Heart left ventricle (tissue), 16 donors: ENCODE results near the gene TRPV6. TPM values are rescaled to one million over a fixed set of nuclear protein-coding genes. Genes with fewer than 3 reads are reported as not detected.

Experiments
- ATAC-seq, 4 donors: fragments of 200-7000 bp; cut with Tn5 transposase; one replicate each; pipeline ENCODE4 v1.9.1; 2020 to 2022; ENCODE audit warnings: moderate library complexity in 4 of 4, mild to moderate bottlenecking in 3 of 4, moderate number of reproducible peaks in 1 of 4
- DNase-seq, 5 donors: peaks; one replicate each; pipeline ENCODE4 v3.0.0-alpha.2; 2020
- H3K27ac ChIP-seq, 12 donors: fragments of 200-600 bp; sonication (generic) in 4 of 12; one replicate each; pipeline versions ENCODE4 v1.5.0 to v1.8.0; 2016 to 2022; ENCODE audit warnings: mild to moderate bottlenecking in 2 of 12
- H3K27me3 ChIP-seq, 9 donors: fragments of 200-600 bp; sonication (generic) in 2 of 9; one replicate each; pipeline versions ENCODE4 v1.5.1 to v1.8.0; 2016 to 2022; ENCODE audit warnings: mild to moderate bottlenecking in 3 of 9
- H3K36me3 ChIP-seq, 9 donors: fragments of 200-600 bp; sonication (generic) in 2 of 9; one replicate each; pipeline versions ENCODE4 v1.5.0 to v1.8.0; 2018 to 2022; ENCODE audit warnings: mild to moderate bottlenecking in 2 of 9
- H3K4me1 ChIP-seq, 12 donors: fragments of 200-600 bp; sonication (generic) in 4 of 12; one replicate each; pipeline versions ENCODE4 v1.5.0 to v1.8.0; 2016 to 2022; ENCODE audit warnings: mild to moderate bottlenecking in 3 of 12
- H3K4me3 ChIP-seq, 12 donors: fragments of 200-600 bp; sonication (generic) in 4 of 12; one replicate each; pipeline versions ENCODE4 v1.5.0 to v1.8.0; 2017 to 2022; ENCODE audit warnings: mild to moderate bottlenecking in 9 of 12, moderate library complexity in 4 of 12
- H3K9me3 ChIP-seq, 12 donors: fragments of 200-600 bp; sonication (generic) in 4 of 12; one replicate each; pipeline versions ENCODE4 v1.5.0 to v1.8.0; 2016 to 2022; ENCODE audit warnings: mild to moderate bottlenecking in 1 of 12
- CTCF ChIP-seq, 12 donors: fragments of 200-600 bp; sonication (generic) in 4 of 12; IDR thresholded peaks; one replicate each; pipeline versions ENCODE4 v1.5.0 to v1.8.0; 2018 to 2022; ENCODE audit warnings: antibody characterized with exemption in 12 of 12, mild to moderate bottlenecking in 5 of 12
- POLR2A ChIP-seq, 2 donors: fragments of 450-650 bp; IDR thresholded peaks; one replicate each; pipeline ENCODE4 v1.6.1; 2017; ENCODE audit warnings: antibody characterized with exemption in 2 of 2, mild to moderate bottlenecking in 2 of 2, moderate library complexity in 2 of 2
- WGBS, 4 donors: extraction: QIAGEN DNeasy Blood & Tissue Kit in 2 of 4; methylation state at CpG; one replicate each; pipeline versions ENCODE4 v1.1.5 to v1.1.7; 2013 to 2018; 5-methylcytosine and 5-hydroxymethylcytosine counted together
- intact Hi-C, 10 donors: fragments of 100-400 bp; cut with DNase I; formaldehyde crosslinking; loops; one replicate each; pipeline versions ENCODE4 v1.11.1 to v1.14.2; 2022
- polyA plus RNA-seq, 2 donors: library from polyadenylated mRNA; stranded (reverse); fragments of 200-250 nt; gene quantifications; one replicate each; pipeline ENCODE4 v1.2.3, GENCODE V29; 2013
- total RNA-seq, 9 donors: library from RNA; depleted of rRNA in 2 of 9; stranded (reverse); fragments of >200 nt in 2 of 9; fragmentation: NEBNext Ultra II Directional in 3 of 9; extraction: Animal tissue kit (Norgen Biotek cat#: 25700) in 3 of 9; gene quantifications; one replicate each; pipeline versions ENCODE4 v1.1.0 to v1.2.4, GENCODE V29; 2016 to 2023
- donor health status: ischemic (EF 13 %, LVEDD 7.1; RV severe dilation, severe dysfunction).
- donor health status: healthy with polysubstance abuse.
- donor health status: DM: no; HTN: yes; CAD: no.
- donor health status: DM: no; HTN: no; CAD: no.
- donor health status: ischemic (EF 25% LVEDD 6.9; RV normal size, moderate dysfunction).
- donor health status: ischemic (EF 25% LVEDD 5.7; RV mildly dilated, moderate dysfunction).
- donor health status: healthy.
- donor health status: DM: yes; HTN: yes; CAD: no.
- donor health status: ischemic (EF 35%, LVEDD 5.7; RV mildly dilated, moderate dysfunction).
- donor health status: nonischemic (EF 11% LVEDD 7.7; RV severe dilation, severe dysfunction).
- donor health status: DM: yes; HTN: yes; CAD: no.
- donor health status: PGD.
- donor health status: ischemic (EF 29% LVEDD 5.4; RV normal size, mild dysfunction).
- donor health status: nonischemic (EF 23%, LVEDD 6.1; RV moderate dilation, normal function).

Gene TRPV6
- total and polyA plus RNA-seq, 11 donors: 0.68 TPM; not detected in 10

GRCh38 chr7:142853739-142854371 is 31.7 kb downstream of the TRPV6 start:
- H3K27ac ChIP-seq: peak overlapping the region in 9 of 12 donors; percentile 12 to 69 (median 61)
- H3K4me3 ChIP-seq: peak overlapping the region; percentile 39 to 86 (median 68)
- DNase-seq: peak; percentile 41 to 80 (median 63)
- H3K27me3 ChIP-seq: peaks cover 0 to 16% (median 0%) of the 10 kb centered on the region in 9 donors
- peak; percentile 57 to 81 (median 76) for ATAC-seq
- WGBS, 4 donors: 1% methylated on average over 15 to 23 of the region's 23 CpGs
- H3K36me3 ChIP-seq: no peaks in the 10 kb centered on the region
- H3K4me1 ChIP-seq: peaks cover 0 to 28% (median 9%) of the 10 kb centered on the region in 12 donors
- intact Hi-C loops: loop anchor here (1.0 to 10.0 kb wide), 10 partner anchors 12 to 363 kb away; no protein-coding TSS in a partner anchor
- no peaks in the 10 kb centered on the region for H3K9me3 ChIP-seq
- TF ChIP-seq POLR2A (IDR thresholded peaks at IDR 0.05) (no peak), CTCF (IDR thresholded peaks at IDR 0.05) (peak; percentile 50 to 88 (median 72))

- Histone ChIP-seq H3K36me3 (no peaks in the 10 kb centered on the region), H3K9me3 (no peaks in the 10 kb centered on the region), H3K4me1 (peaks cover 0 to 28% (median 9%) of the 10 kb centered on the region in 12 donors), H3K27ac (no peak overlapping the region), H3K27me3 (peaks cover 0 to 26% (median 0%) of the 10 kb centered on the region in 9 donors), H3K4me3 (no peak overlapping the region)
- ATAC-seq: no peak
- intact Hi-C loops: loop anchor here in 9 of 10 donors (5.0 to 10.0 kb wide), 5 partner anchors 150 to 365 kb away; no protein-coding TSS in a partner anchor
- DNase-seq: no peak
- TF ChIP-seq POLR2A (IDR thresholded peaks at IDR 0.05): no peak
- TF ChIP-seq CTCF (IDR thresholded peaks at IDR 0.05): no peak
These were observed 33.6 kb downstream of the TRPV6 start for GRCh38 chr7:142851919-142852318.

- no peak for DNase-seq
- Histone ChIP-seq H3K36me3 (no peaks in the 10 kb centered on the region), H3K27me3 (peaks cover 0 to 26% (median 0%) of the 10 kb centered on the region in 9 donors), H3K4me1 (peaks cover 0 to 28% (median 9%) of the 10 kb centered on the region in 12 donors), H3K27ac (no peak overlapping the region), H3K9me3 (no peaks in the 10 kb centered on the region), H3K4me3 (no peak overlapping the region)
- no peak for ATAC-seq
- intact Hi-C loops: loop anchor here in 9 of 10 donors (5.0 to 10.0 kb wide), 5 partner anchors 151 to 366 kb away; no protein-coding TSS in a partner anchor
- WGBS, 4 donors: 77 to 85% (median 81%) methylated on average over 4 of the region's 4 CpGs
- no peak for TF ChIP-seq POLR2A (IDR thresholded peaks at IDR 0.05)
- no peak for TF ChIP-seq CTCF (IDR thresholded peaks at IDR 0.05)
These were observed 34.3 kb downstream of the TRPV6 start for GRCh38 chr7:142851269-142851668.

- peaks cover 0 to 26% (median 0%) of the 10 kb centered on the region in 9 donors for H3K27me3 ChIP-seq
- no peaks in the 10 kb centered on the region for H3K4me1 ChIP-seq
- no peak overlapping the region for H3K27ac ChIP-seq
- 76 to 83% (median 80%) methylated on average over 2 of the region's 2 CpGs for WGBS, 4 donors
- H3K4me3 ChIP-seq: no peak overlapping the region
- H3K9me3 ChIP-seq: no peaks in the 10 kb centered on the region
- no peak for ATAC-seq
- no peak for DNase-seq
- intact Hi-C loops: no loop called here
- H3K36me3 ChIP-seq: no peaks in the 10 kb centered on the region
- TF ChIP-seq CTCF (IDR thresholded peaks at IDR 0.05) (no peak), POLR2A (IDR thresholded peaks at IDR 0.05) (no peak)
These were observed 38.2 kb downstream of the TRPV6 start for GRCh38 chr7:142847353-142847752.
